Upper lobe of left lung (tissue), 6 donors: Measurements from ENCODE around the gene ADCY9. TPM values are rescaled to one million over a fixed set of nuclear protein-coding genes. Genes with fewer than 3 reads are reported as not detected.

ENCODE experiments used
- small RNA-seq, 4 donors: library from RNA; depleted of rRNA; stranded (forward); fragments of <200 nt; gene quantifications; one replicate each; pipeline ENCODE3, GENCODE V24; 2016
- total RNA-seq, 6 donors: library from RNA; depleted of rRNA in 4 of 6; stranded (reverse); fragments of >200 nt in 4 of 6; gene quantifications; one replicate each; pipeline versions ENCODE4 v1.1.0 to v1.2.1, GENCODE V29; 2016 to 2021
- donor health status: DM: no; HTN: no; CAD: no; lungs with moderate emphysema.
- donor health status: DM: no; HTN: yes; CAD: no; lungs with severe emphysema.

The ADCY9 gene
- total RNA-seq, 6 donors from 2014 or later, result 46.0 to 80.7 (median 68.4) TPM

Small RNAs within 50 kb of the gene (small RNA-seq; reads per million reads assigned to genes)
- gene AC009171.1, result 0 reads per million in 4 donors

Other genes starting within 250 kb of the ADCY9 start
- 100 to 1,000 TPM in 3 of 6 donors, 10 to 100 TPM in 3; 54.1 to 175 (median 99.2) TPM for gene CREBBP, start 235.7 kb downstream of the ADCY9 start, total RNA-seq
- 1 to 10 TPM in 1 of 6 donors, under 1 TPM in 2, not detected in 3; 0.30 to 1.1 (median 0.46) TPM for gene SRL, start 125.6 kb upstream of the ADCY9 start, total RNA-seq
- 10 to 100 TPM in 3 of 6 donors, 1 to 10 TPM in 3; 3.7 to 24.1 (median 8.9) TPM for gene TFAP4, start 156.6 kb upstream of the ADCY9 start, total RNA-seq
- 10 to 100 TPM; 10.5 to 35.2 (median 22.6) TPM for gene GLIS2, start 199.6 kb upstream of the ADCY9 start, total RNA-seq
- gene PAM16, start 234.9 kb upstream of the ADCY9 start, total RNA-seq, result 10 to 100 TPM; 45.5 to 71.8 (median 62.6) TPM